Natural killer cell (primary cell): Measurements from ENCODE around the gene FCF1. TPM values are rescaled to one million over a fixed set of nuclear protein-coding genes. Genes with fewer than 3 reads are reported as not detected.

Source experiments
- ATAC-seq, 3 donors: fragments of 150-1000 bp in 2 of 3; fragments of 200-7000 bp in 1 of 3; cut with Tn5 transposase; 1 replicate in 1 of 3; 2 replicates in 2 of 3; pipeline ENCODE4 v1.10.0; 2021; ENCODE audit warnings: mild to moderate bottlenecking in 2 of 3, moderate library complexity in 2 of 3
- DNase-seq, 2 donors: peaks; one replicate each; pipeline versions ENCODE4 v3.0.0 to v3.0.0-alpha.2; 2013 to 2021; ENCODE audit warnings: mixed read lengths in 1 of 2
- H3K27ac ChIP-seq: one replicate; pipeline ENCODE4 v1.5.1; 2013; ENCODE audit warnings: mild to moderate bottlenecking, low read length
- H3K27me3 ChIP-seq: one replicate; pipeline ENCODE4 v1.6.1; 2013; ENCODE audit warnings: low read length; ENCODE audit not compliant: control insufficient read depth, insufficient read depth
- H3K36me3 ChIP-seq: one replicate; pipeline ENCODE4 v1.6.1; 2013; ENCODE audit warnings: low read length; ENCODE audit not compliant: control insufficient read depth, insufficient read depth
- H3K4me1 ChIP-seq: one replicate; pipeline ENCODE4 v1.6.1; 2013; ENCODE audit warnings: low read length; ENCODE audit not compliant: control insufficient read depth, insufficient read depth
- H3K4me3 ChIP-seq: one replicate; pipeline ENCODE4 v1.5.1; 2013; ENCODE audit warnings: low read length
- H3K9me3 ChIP-seq: one replicate; pipeline ENCODE4 v1.6.1; 2013; ENCODE audit warnings: low read length; ENCODE audit not compliant: control insufficient read depth, insufficient read depth
- H3K27ac Mint-ChIP-seq, 2 donors: one replicate each; pipeline ENCODE4 v1.8.0; 2022; ENCODE audit warnings: mild to moderate bottlenecking in 2 of 2, mixed read lengths in 2 of 2, moderate library complexity in 1 of 2
- H3K27me3 Mint-ChIP-seq, 2 donors: one replicate each; pipeline ENCODE4 v1.8.0; 2022; ENCODE audit warnings: low read depth in 2 of 2, mixed read lengths in 2 of 2
- H3K36me3 Mint-ChIP-seq: one replicate; pipeline ENCODE4 v1.8.0; 2022; ENCODE audit warnings: mixed read lengths
- H3K4me1 Mint-ChIP-seq, 2 donors: one replicate each; pipeline ENCODE4 v1.8.0; 2022; ENCODE audit warnings: mixed read lengths in 2 of 2
- H3K4me3 Mint-ChIP-seq: one replicate; pipeline ENCODE4 v1.8.0; 2022; ENCODE audit warnings: mild to moderate bottlenecking, moderate library complexity, mixed read lengths
- H3K9me3 Mint-ChIP-seq, 2 donors: one replicate each; pipeline ENCODE4 v1.8.0; 2022; ENCODE audit warnings: mixed read lengths in 2 of 2
- CTCF ChIP-seq: fragments of 200-600 bp; IDR thresholded peaks from one replicate; pipeline ENCODE4 v1.8.0; 2022; ENCODE audit warnings: antibody characterized with exemption
- WGBS: methylation state at CpG from one replicate; pipeline ENCODE4 v1.1.7; 2013; ENCODE audit warnings: missing lambda C conversion rate; ENCODE audit not compliant: insufficient coverage; 5-methylcytosine and 5-hydroxymethylcytosine counted together
- intact Hi-C: fragments of 100-400 bp; cut with micrococcal nuclease; formaldehyde crosslinking; loops from one replicate; pipeline ENCODE4 v1.14.2; 2022
- total RNA-seq, 4 donors: library from RNA; stranded (reverse); fragments of 120-200 nt in 1 of 4; gene quantifications; one replicate each; pipeline versions ENCODE4 v1.2.3 to v1.2.4, GENCODE V29; 2013 to 2022

The FCF1 gene
- total RNA-seq, 3 donors from 2014 or later (not counting 1 experiment from before 2014, with no cell fraction given), result 37.1 to 49.6 (median 40.4) TPM

- Mint-ChIP-seq H3K4me3 (no peak overlapping the region), H3K36me3 (peaks cover 31% of the 10 kb centered on the region), H3K27ac (no peak overlapping the region), H3K9me3 (no peaks in the 10 kb centered on the region), H3K27me3 (no peaks in the 10 kb centered on the region), H3K4me1 (peaks cover 26 to 29% of the 10 kb centered on the region in 2 donors)
- no peaks in the 10 kb centered on the region for H3K27me3 ChIP-seq
- DNase-seq, result no peak
- H3K9me3 ChIP-seq, result no peaks in the 10 kb centered on the region
- WGBS, result 96% methylated on average over 3 of the region's 3 CpGs
- intact Hi-C loops, result no loop called here
- H3K4me3 ChIP-seq, result no peak overlapping the region
- no peak overlapping the region for H3K27ac ChIP-seq
- no peak for TF ChIP-seq CTCF
- H3K36me3 ChIP-seq, result peaks cover 50% of the 10 kb centered on the region
- ATAC-seq, result no peak
- H3K4me1 ChIP-seq, result peaks cover 6% of the 10 kb centered on the region
Observed at GRCh38 chr14:74685921-74686678, 26.8 kb upstream of the FCF1 start.

DNA sequence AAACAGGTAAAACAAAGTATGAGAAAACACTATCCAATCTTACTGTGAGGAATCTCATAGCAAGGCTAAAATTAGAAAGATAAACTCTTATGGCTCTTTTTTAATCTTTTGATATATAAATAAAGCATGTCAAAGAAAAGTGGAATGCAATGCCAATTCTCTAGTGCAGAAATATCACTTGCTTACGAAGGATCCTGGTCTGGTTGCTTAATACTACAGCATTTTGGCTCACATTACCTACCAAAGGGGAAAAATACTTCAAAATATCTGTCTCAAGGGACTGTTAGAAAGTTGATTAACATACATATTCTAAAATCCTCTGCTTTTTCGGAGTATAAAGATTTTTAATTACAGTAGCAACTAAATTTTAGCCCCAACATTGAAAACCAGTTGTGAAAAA, 21.5 kb upstream of the FCF1 start:
- H3K4me1 Mint-ChIP-seq, result peaks cover 19 to 29% of the 10 kb centered on the region in 2 donors
- no peak overlapping the region for H3K4me3 Mint-ChIP-seq
- no peak overlapping the region for H3K27ac Mint-ChIP-seq
- 100% methylated on average over 2 of the region's 2 CpGs for WGBS
- no peaks in the 10 kb centered on the region for H3K9me3 ChIP-seq
- no peak overlapping the region for H3K27ac ChIP-seq
- H3K9me3 Mint-ChIP-seq, result no peaks in the 10 kb centered on the region
- ATAC-seq, result no peak
- no peak overlapping the region for H3K4me3 ChIP-seq
- peaks cover 21% of the 10 kb centered on the region for H3K36me3 Mint-ChIP-seq
- intact Hi-C loops, result no loop called here
- no peak for TF ChIP-seq CTCF
- DNase-seq, result no peak
- H3K36me3 ChIP-seq, result peaks cover 34% of the 10 kb centered on the region
- H3K27me3 ChIP-seq, result no peaks in the 10 kb centered on the region
- H3K4me1 ChIP-seq, result no peaks in the 10 kb centered on the region
- no peaks in the 10 kb centered on the region for H3K27me3 Mint-ChIP-seq

GRCh38 chr14:74693191-74693590, 19.8 kb upstream of the FCF1 start:
- no peak overlapping the region for H3K27ac Mint-ChIP-seq
- Histone ChIP-seq H3K9me3 (no peaks in the 10 kb centered on the region), H3K27ac (no peak overlapping the region), H3K4me3 (no peak overlapping the region), H3K36me3 (peaks cover 34% of the 10 kb centered on the region), H3K4me1 (no peaks in the 10 kb centered on the region), H3K27me3 (no peaks in the 10 kb centered on the region)
- no peak for ATAC-seq
- H3K36me3 Mint-ChIP-seq, result peaks cover 21% of the 10 kb centered on the region
- no peak for DNase-seq
- no peak overlapping the region for H3K4me3 Mint-ChIP-seq
- H3K27me3 Mint-ChIP-seq, result no peaks in the 10 kb centered on the region
- no peak for TF ChIP-seq CTCF
- 88% methylated on average over 3 of the region's 3 CpGs for WGBS
- no peaks in the 10 kb centered on the region for H3K9me3 Mint-ChIP-seq
- peaks cover 30 to 40% of the 10 kb centered on the region in 2 donors for H3K4me1 Mint-ChIP-seq
- intact Hi-C loops, result no loop called here

DNA sequence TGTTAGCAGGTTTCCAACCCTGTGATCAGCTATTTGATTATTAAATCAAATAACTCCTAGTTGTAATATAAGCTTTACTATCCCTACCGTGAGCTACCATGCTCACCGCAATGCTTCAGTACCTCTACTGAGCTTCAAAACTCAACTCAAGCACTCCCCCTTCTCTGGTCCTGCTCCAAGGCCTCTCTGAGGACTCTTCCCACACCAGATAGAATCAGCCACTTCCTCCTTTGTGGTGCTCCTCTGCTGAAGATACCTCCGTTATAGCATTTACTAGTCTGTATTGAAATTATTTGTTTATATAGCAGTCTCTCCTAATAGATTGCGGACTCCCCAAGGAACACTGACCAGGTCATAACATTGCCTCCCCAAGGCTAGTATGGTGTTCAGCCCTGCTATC, 17.5 kb upstream of the FCF1 start:
- H3K36me3 Mint-ChIP-seq, result peaks cover 12% of the 10 kb centered on the region
- no peak for ATAC-seq
- no peak overlapping the region for H3K4me3 ChIP-seq
- H3K9me3 Mint-ChIP-seq, result no peaks in the 10 kb centered on the region
- DNase-seq, result no peak
- no peak overlapping the region for H3K27ac Mint-ChIP-seq
- H3K4me3 Mint-ChIP-seq, result no peak overlapping the region
- no peak for TF ChIP-seq CTCF
- peaks cover 40 to 45% of the 10 kb centered on the region in 2 donors for H3K4me1 Mint-ChIP-seq
- 93% methylated on average over 3 of the region's 4 CpGs for WGBS
- no peak overlapping the region for H3K27ac ChIP-seq
- H3K27me3 ChIP-seq, result no peaks in the 10 kb centered on the region
- no peaks in the 10 kb centered on the region for H3K27me3 Mint-ChIP-seq
- H3K9me3 ChIP-seq, result no peaks in the 10 kb centered on the region
- no peaks in the 10 kb centered on the region for H3K4me1 ChIP-seq
- intact Hi-C loops, result no loop called here
- H3K36me3 ChIP-seq, result peaks cover 31% of the 10 kb centered on the region
